HCT116 (cell line): ENCODE results near the gene SUPT20HL1. TPM values are rescaled to one million over a fixed set of nuclear protein-coding genes. Genes with fewer than 3 reads are reported as not detected.

Experiments
- ATAC-seq: fragments of 200-7000 bp; cut with Tn5 transposase; 2 replicates; pipeline ENCODE4 v1.9.1; 2020; ENCODE audit warnings: mild to moderate bottlenecking, moderate library complexity
- BruUV-seq: library from RNA; stranded (reverse); fragments of 400-500 nt; replicated peaks from 2 replicates; lab custom pipeline; 2021; lab: Mats Ljungman, UMichigan
- CTCF ChIA-PET: fragments of 300-600 bp; sonication (Branson Sonifier 250); formaldehyde crosslinking; loops from one replicate; lab custom pipeline; 2021; ENCODE audit warnings: antibody characterized with exemption; lab: Charles Lee
- POLR2A ChIA-PET: fragments of 300-600, 350-600 bp; sonication (Branson Sonifier 250); formaldehyde crosslinking; loops from one replicate; lab custom pipeline; 2021; ENCODE audit warnings: antibody characterized with exemption; lab: Charles Lee
- RAD21 ChIA-PET, 2 experiments: fragments of 300-600 bp; sonication (Branson Sonifier 250); formaldehyde crosslinking; loops; one replicate each; lab custom pipeline; 2023; ENCODE audit warnings: low total read pairs in 2 of 2; ENCODE audit not compliant: uncharacterized antibody in 2 of 2, unreplicated experiment in 2 of 2, low non-redundant PET in 1 of 2; lab: Charles Lee
- DNase-seq: peaks from one replicate; pipeline ENCODE4 v3.0.0-alpha.2; 2010; ENCODE audit warnings: low read depth, low spot score
- H2AFZ ChIP-seq: fragments of 200-600 bp; shearing (Covaris generic), sonication (generic); 2 replicates; pipeline ENCODE4 v1.6.1; 2017; ENCODE audit warnings: low read depth, mixed run types, mixed read lengths, antibody characterized with exemption, low read length; ENCODE audit not compliant: poor library complexity, severe bottlenecking
- H3K27ac ChIP-seq: 2 replicates; pipeline ENCODE4 v1.5.1; 2012; ENCODE audit warnings: low read depth, low read length
- H3K27me3 ChIP-seq: fragments of 200-600 bp; sonication (generic); 2 replicates; pipeline ENCODE4 v1.6.1; 2016; ENCODE audit warnings: mixed run types, low read length, mixed read lengths; ENCODE audit not compliant: insufficient read depth
- H3K36me3 ChIP-seq, 2 experiments: fragments of 200-500 bp in 1 of 2; fragments of 200-600 bp in 1 of 2; sonication (Bioruptor generic) in 1 of 2; sonication (generic) in 1 of 2; 2 replicates each; pipeline versions ENCODE4 v1.5.1 to v1.6.1; 2014 to 2016; ENCODE audit warnings: low read length in 2 of 2, inconsistent platforms in 1 of 2, mixed read lengths in 1 of 2, mixed run types in 1 of 2; ENCODE audit not compliant: insufficient read depth in 2 of 2, control insufficient read depth in 1 of 2
- H3K4me1 ChIP-seq, 2 experiments: fragments of 200-600 bp in 1 of 2; sonication (generic) in 1 of 2; 2 replicates each; pipeline versions ENCODE4 v1.5.1 to v1.6.1; 2012 to 2017; ENCODE audit warnings: low read length in 2 of 2, inconsistent platforms in 1 of 2, mild to moderate bottlenecking in 1 of 2, mixed read lengths in 1 of 2, mixed run types in 1 of 2, moderate library complexity in 1 of 2; ENCODE audit not compliant: insufficient read depth in 2 of 2, control insufficient read depth in 1 of 2
- H3K4me2 ChIP-seq: fragments of 200-600 bp; sonication (generic); 2 replicates; pipeline ENCODE4 v1.6.1; 2017; ENCODE audit warnings: mixed run types, low read length, mixed read lengths
- H3K4me3 ChIP-seq, 2 experiments: fragments of 200-600 bp in 1 of 2; sonication (generic) in 1 of 2; replicated peaks in 1 of 2; 2 replicates each; pipeline ENCODE4 v1.5.1; 2011 to 2016; ENCODE audit warnings: low read length in 2 of 2, control low read depth in 1 of 2, low read depth in 1 of 2, mild to moderate bottlenecking in 1 of 2, mixed read lengths in 1 of 2, mixed run types in 1 of 2
- H3K79me2 ChIP-seq: fragments of 200-600 bp; sonication (generic); 2 replicates; pipeline ENCODE4 v1.6.1; 2017; ENCODE audit warnings: mild to moderate bottlenecking, mixed run types, low read length, moderate library complexity, mixed read lengths; ENCODE audit not compliant: insufficient read depth
- H3K9ac ChIP-seq: fragments of 200-600 bp; sonication (generic); 2 replicates; pipeline ENCODE4 v1.6.1; 2016; ENCODE audit warnings: low read length, mixed read lengths
- H3K9me2 ChIP-seq: fragments of 200-600 bp; sonication (generic), shearing (Covaris generic); 2 replicates; pipeline ENCODE4 v1.6.1; 2017; ENCODE audit warnings: mixed run types, mild to moderate bottlenecking, moderate library complexity; ENCODE audit not compliant: insufficient read depth
- H3K9me3 ChIP-seq, 2 experiments: fragments of 200-500 bp in 1 of 2; fragments of 200-600 bp in 1 of 2; sonication (Bioruptor generic) in 1 of 2; sonication (generic) in 1 of 2; 2 replicates each; pipeline ENCODE4 v1.6.1; 2014 to 2017; ENCODE audit warnings: low read length in 2 of 2, mixed read lengths in 2 of 2, inconsistent platforms in 1 of 2, low read depth in 1 of 2, mild to moderate bottlenecking in 1 of 2, mixed run types in 1 of 2, moderate library complexity in 1 of 2; ENCODE audit not compliant: control insufficient read depth in 1 of 2, insufficient read depth in 1 of 2
- H4K20me1 ChIP-seq: fragments of 200-600 bp; sonication (generic), shearing (Covaris generic); 2 replicates; pipeline ENCODE4 v1.6.1; 2017; ENCODE audit warnings: mixed run types, mild to moderate bottlenecking, moderate library complexity; ENCODE audit not compliant: insufficient read depth
- ATF3 ChIP-seq: IDR thresholded peaks from 2 replicates; pipeline ENCODE4 v1.6.1; 2012
- CEBPB ChIP-seq: IDR thresholded peaks from 2 replicates; pipeline ENCODE4 v1.6.1; 2012; ENCODE audit warnings: low read depth
- CTCF ChIP-seq, 3 experiments: fragments of 200-600 bp in 1 of 3; sonication (generic) in 1 of 3; IDR thresholded peaks in 2 of 3; conservative IDR thresholded peaks in 1 of 3; 2 replicates each; pipeline ENCODE4 v1.5.1; 2012 to 2017; ENCODE audit warnings: low read depth in 2 of 3, low read length in 2 of 3, antibody characterized with exemption in 1 of 3, borderline replicate concordance in 1 of 3, control low read depth in 1 of 3, mild to moderate bottlenecking in 1 of 3, mixed read lengths in 1 of 3, mixed run types in 1 of 3, moderate library complexity in 1 of 3; ENCODE audit not compliant: insufficient read depth in 1 of 3
- EGR1 ChIP-seq: IDR thresholded peaks from 2 replicates; pipeline ENCODE4 v1.6.1; 2012; ENCODE audit warnings: low read depth
- ELF1 ChIP-seq: IDR thresholded peaks from 2 replicates; pipeline ENCODE4 v1.6.1; 2012; ENCODE audit warnings: low read depth, borderline replicate concordance
- EZH2 ChIP-seq: fragments of 200-600 bp; sonication (generic); IDR thresholded peaks from 2 replicates; pipeline ENCODE4 v1.6.1; 2017; ENCODE audit warnings: antibody characterized with exemption, mixed run types
- EZH2phosphoT487 ChIP-seq: fragments of 200-600 bp; IDR thresholded peaks from 2 replicates; pipeline ENCODE4 v1.6.1; 2018; ENCODE audit warnings: antibody characterized with exemption, borderline replicate concordance
- FOSL1 ChIP-seq: IDR thresholded peaks from 2 replicates; pipeline ENCODE4 v1.6.1; 2012; ENCODE audit warnings: low read depth
- JUND ChIP-seq: IDR thresholded peaks from 2 replicates; pipeline ENCODE4 v1.6.1; 2012
- POLR2AphosphoS5 ChIP-seq: IDR thresholded peaks from 2 replicates; pipeline ENCODE4 v1.6.1; 2011; ENCODE audit warnings: mild to moderate bottlenecking, low read depth, low read length, moderate library complexity
- RAD21 ChIP-seq: IDR thresholded peaks from 2 replicates; pipeline ENCODE4 v1.6.1; 2012; ENCODE audit warnings: low read depth, mild to moderate bottlenecking
- SP1 ChIP-seq: IDR thresholded peaks from 2 replicates; pipeline ENCODE4 v1.6.1; 2012; ENCODE audit warnings: low read depth
- SRF ChIP-seq: IDR thresholded peaks from 2 replicates; pipeline ENCODE4 v1.6.1; 2012; ENCODE audit warnings: low read depth
- TCF7L2 ChIP-seq: IDR thresholded peaks from 2 replicates; pipeline ENCODE4 v1.7.0; 2011; ENCODE audit warnings: borderline replicate concordance, inconsistent platforms; ENCODE audit not compliant: insufficient read depth, insufficient read length; ENCODE audit errors: extremely low read depth
- ZBTB33 ChIP-seq: IDR thresholded peaks from 2 replicates; pipeline ENCODE4 v1.6.1; 2011; ENCODE audit warnings: mild to moderate bottlenecking, low read length, moderate library complexity; ENCODE audit not compliant: insufficient replicate concordance; ENCODE audit errors: extremely low read depth
- ZFX ChIP-seq: fragments of 450-650 bp; IDR thresholded peaks from 2 replicates; pipeline ENCODE4 v1.6.1; 2017
- ZNF274 ChIP-seq: fragments of 200-500 bp; sonication (Bioruptor generic); IDR thresholded peaks from 2 replicates; pipeline ENCODE4 v1.6.1; 2014; ENCODE audit warnings: mild to moderate bottlenecking, low read depth, low read length, inconsistent platforms
- intact Hi-C: fragments of 100-400 bp; cut with micrococcal nuclease; formaldehyde crosslinking; loops from 2 replicates; pipeline ENCODE4 v1.10.0; 2022
- total RNA-seq: library from RNA; stranded (reverse); gene quantifications from one replicate; pipeline ENCODE4 v1.2.1, GENCODE V29; 2021; ENCODE audit not compliant: unreplicated experiment

SUPT20HL1 gene
- total RNA-seq, 1 experiment from 2014 or later: not detected

- H3K36me3 ChIP-seq: no peaks in the 10 kb centered on the region
- no peak for ATAC-seq
- no peak overlapping the region for H2AFZ ChIP-seq
- no TSS peak for BruUV-seq
- H3K4me3 ChIP-seq: no peak overlapping the region
- H3K27ac ChIP-seq: no peak overlapping the region
- H3K4me2 ChIP-seq: no peak overlapping the region
- no peaks in the 10 kb centered on the region for H3K27me3 ChIP-seq
- no peaks in the 10 kb centered on the region for H3K79me2 ChIP-seq
- intact Hi-C loops: loop anchor here (10.0 kb wide), 1 partner anchor 745 kb away; no protein-coding TSS in a partner anchor
- TF ChIP-seq JUND: no peak
- TF ChIP-seq FOSL1: no peak
- no peak for TF ChIP-seq ATF3
- TF ChIP-seq ELF1: no peak
- H3K9ac ChIP-seq: no peak overlapping the region
- POLR2A ChIA-PET: no interaction called here
- CTCF ChIA-PET: no interaction called here
- RAD21 ChIA-PET: no interaction called here
- no peaks in the 10 kb centered on the region for H4K20me1 ChIP-seq
- no peak for DNase-seq
- no peaks in the 10 kb centered on the region for H3K9me3 ChIP-seq
- H3K9me2 ChIP-seq: no peaks in the 10 kb centered on the region
- H3K4me1 ChIP-seq: no peaks in the 10 kb centered on the region
Measured at GRCh38 chrX:24399550-24399949, 39.1 kb downstream of the SUPT20HL1 start.

GRCh38 chrX:24405959-24406358, 45.5 kb downstream of the SUPT20HL1 start:
- H2AFZ ChIP-seq: no peak overlapping the region
- no TSS peak for BruUV-seq
- POLR2A ChIA-PET: no interaction called here
- no peak for DNase-seq
- CTCF ChIA-PET: no interaction called here
- H3K36me3 ChIP-seq: no peaks in the 10 kb centered on the region
- no peaks in the 10 kb centered on the region for H3K79me2 ChIP-seq
- H3K9me3 ChIP-seq: no peaks in the 10 kb centered on the region
- RAD21 ChIA-PET: no interaction called here
- H3K27me3 ChIP-seq: no peaks in the 10 kb centered on the region
- no peak overlapping the region for H3K4me2 ChIP-seq
- no peak for ATAC-seq
- H3K4me1 ChIP-seq: no peaks in the 10 kb centered on the region
- intact Hi-C loops: no loop called here
- H3K9ac ChIP-seq: no peak overlapping the region
- H3K9me2 ChIP-seq: no peaks in the 10 kb centered on the region
- no peak overlapping the region for H3K4me3 ChIP-seq
- no peak overlapping the region for H3K27ac ChIP-seq
- no peaks in the 10 kb centered on the region for H4K20me1 ChIP-seq
- no peak for TF ChIP-seq SP1
- TF ChIP-seq POLR2AphosphoS5: no peak
- TF ChIP-seq EGR1: no peak
- no peak for TF ChIP-seq ZNF274
- TF ChIP-seq TCF7L2: no peak
- no peak for TF ChIP-seq CTCF (IDR thresholded peaks at IDR 0.05 in 2 of 3, conservative IDR thresholded peaks at IDR 0.05 in 1 of 3; ENCODE audit: borderline replicate concordance in 1 of 3, insufficient read depth in 1 of 3, low read depth in 2 of 3, low read length in 2 of 3)
- no peak for TF ChIP-seq ZBTB33
- TF ChIP-seq SRF: no peak
- TF ChIP-seq ELF1: no peak
- TF ChIP-seq RAD21: no peak
- TF ChIP-seq ZFX: no peak
- TF ChIP-seq FOSL1: no peak
- no peak for TF ChIP-seq ATF3
- TF ChIP-seq EZH2phosphoT487: no peak
- no peak for TF ChIP-seq JUND
- no peak for TF ChIP-seq CEBPB
- TF ChIP-seq EZH2: no peak
